K562 (cell line): ENCODE measurements around the gene IFT122. TPM values are rescaled to one million over a fixed set of nuclear protein-coding genes. Genes with fewer than 3 reads are reported as not detected.

Source experiments
- ARNT ChIP-seq, 2 experiments: fragments of 450-650 bp; IDR thresholded peaks; 2 replicates each; pipeline ENCODE4 v1.6.1; 2016; ENCODE audit warnings: mild to moderate bottlenecking in 1 of 2
- BRCA1 ChIP-seq, 2 experiments: fragments of 450-650 bp in 1 of 2; sonication (generic) in 1 of 2; formaldehyde crosslinking in 1 of 2; IDR thresholded peaks; 2 replicates each; pipeline versions ENCODE4 v1.5.0 to v1.6.1; 2017 to 2020; ENCODE audit warnings: mild to moderate bottlenecking in 1 of 2, missing genetic modification reagents in 1 of 2
- CBFA2T3 ChIP-seq: fragments of 450-650 bp; IDR thresholded peaks from 2 replicates; pipeline ENCODE4 v1.6.1; 2017
- ETV5 ChIP-seq: sonication (generic); formaldehyde crosslinking; IDR thresholded peaks from 2 replicates; pipeline ENCODE4 v1.4.0; 2020; ENCODE audit warnings: low read depth, mild to moderate bottlenecking, missing genetic modification reagents
- FOSL1 ChIP-seq: fragments of 200-800 bp; sonication (Bioruptor generic); conservative IDR thresholded peaks from 2 replicates; pipeline ENCODE4 v1.6.1; 2016; ENCODE audit warnings: missing genetic modification characterization, missing compliant biosample characterization
- FOXK2 ChIP-seq, 2 experiments: fragments of 450-650 bp; IDR thresholded peaks in 1 of 2; conservative IDR thresholded peaks in 1 of 2; 2 replicates each; pipeline ENCODE4 v1.6.1; 2016; ENCODE audit warnings: low read depth in 2 of 2, mild to moderate bottlenecking in 1 of 2
- LCOR ChIP-seq: sonication (generic); formaldehyde crosslinking; IDR thresholded peaks from 2 replicates; pipeline ENCODE4 v1.8.0; 2022; ENCODE audit warnings: mild to moderate bottlenecking, missing genetic modification reagents
- NELFE ChIP-seq: IDR thresholded peaks from 2 replicates; pipeline ENCODE4 v1.6.1; 2011; ENCODE audit warnings: mild to moderate bottlenecking; ENCODE audit not compliant: insufficient read depth, insufficient read length
- POLR2AphosphoS5 ChIP-seq: IDR thresholded peaks from 2 replicates; pipeline ENCODE4 v1.6.1; 2011; ENCODE audit warnings: mild to moderate bottlenecking, low read depth, low read length, moderate library complexity; ENCODE audit not compliant: control insufficient read depth, insufficient read depth
- RAD21 ChIP-seq, 2 experiments: fragments of 250-450 bp in 1 of 2; fragments of 450-650 bp in 1 of 2; sonication (Bioruptor Pico) in 1 of 2; formaldehyde crosslinking in 1 of 2; IDR thresholded peaks in 1 of 2; conservative IDR thresholded peaks in 1 of 2; 2 replicates each; pipeline versions ENCODE4 v1.4.0 to v1.8.0; 2020 to 2022; ENCODE audit warnings: mild to moderate bottlenecking in 2 of 2, moderate library complexity in 1 of 2
- RBBP5 ChIP-seq: fragments of 200-600 bp; sonication (generic); IDR thresholded peaks from 2 replicates; pipeline ENCODE4 v1.6.1; 2012; ENCODE audit warnings: borderline replicate concordance, mild to moderate bottlenecking, low read length, control low read depth, inconsistent platforms; ENCODE audit not compliant: insufficient read depth, poor library complexity, severe bottlenecking
- RBM15 ChIP-seq: fragments of 200-400 bp; formaldehyde crosslinking; IDR thresholded peaks from 2 replicates; pipeline ENCODE4 v1.6.1; 2018; ENCODE audit warnings: mild to moderate bottlenecking, low read length, moderate library complexity; ENCODE audit not compliant: insufficient read depth
- SIX5 ChIP-seq, 2 experiments: IDR thresholded peaks; 2 replicates each; pipeline ENCODE4 v1.6.1; 2011; ENCODE audit warnings: low read length in 2 of 2, borderline replicate concordance in 1 of 2, low read depth in 1 of 2, mild to moderate bottlenecking in 1 of 2, moderate library complexity in 1 of 2; ENCODE audit not compliant: insufficient read depth in 1 of 2
- TEAD4 ChIP-seq, 2 experiments: sonication (generic) in 1 of 2; formaldehyde crosslinking in 1 of 2; IDR thresholded peaks; 2 replicates each; pipeline versions ENCODE4 v1.6.1 to v1.8.0; 2012 to 2022; ENCODE audit warnings: borderline replicate concordance in 1 of 2, inconsistent platforms in 1 of 2, low read length in 1 of 2, mild to moderate bottlenecking in 1 of 2, missing genetic modification reagents in 1 of 2
- ZBTB1 ChIP-seq: sonication (generic); formaldehyde crosslinking; IDR thresholded peaks from 2 replicates; pipeline ENCODE4 v1.8.1; 2023; ENCODE audit warnings: missing genetic modification reagents, low read depth, mild to moderate bottlenecking, borderline replicate concordance
- ZBTB33 ChIP-seq: sonication (generic); formaldehyde crosslinking; IDR thresholded peaks from 2 replicates; pipeline ENCODE4 v1.8.1; 2023; ENCODE audit warnings: mild to moderate bottlenecking, missing genetic modification reagents
- ZFX ChIP-seq: sonication (generic); formaldehyde crosslinking; IDR thresholded peaks from 2 replicates; pipeline ENCODE4 v1.8.0; 2022; ENCODE audit warnings: mild to moderate bottlenecking, missing genetic modification reagents, moderate library complexity
- ZNF143 ChIP-seq: sonication (generic); formaldehyde crosslinking; IDR thresholded peaks from 2 replicates; pipeline ENCODE4 v1.9.0; 2022; ENCODE audit warnings: mild to moderate bottlenecking, missing genetic modification reagents
- ZNF174 ChIP-seq: fragments of 250-450 bp; sonication (Bioruptor Pico); IDR thresholded peaks from 2 replicates; pipeline ENCODE4 v1.4.0; 2020; ENCODE audit warnings: mild to moderate bottlenecking
- ZNF217 ChIP-seq: sonication (generic); formaldehyde crosslinking; IDR thresholded peaks from 2 replicates; pipeline ENCODE4 v1.8.0; 2022; ENCODE audit warnings: mild to moderate bottlenecking, missing genetic modification reagents
- ZNF280B ChIP-seq: fragments of 250-450 bp; sonication (Bioruptor Pico); IDR thresholded peaks from 2 replicates; pipeline ENCODE4 v1.5.1; 2021; ENCODE audit warnings: mild to moderate bottlenecking
- ZNF347 ChIP-seq: fragments of 450-650 bp; formaldehyde crosslinking; IDR thresholded peaks from 2 replicates; pipeline ENCODE4 v1.4.0; 2020; ENCODE audit warnings: low read depth, mild to moderate bottlenecking, moderate library complexity
- polyA plus RNA-seq, 8 experiments: library from polyadenylated mRNA; depleted of rRNA in 4 of 8; stranded (reverse) in 5 of 8; unstranded in 3 of 8; fragments of >200 nt; fragmentation: Nextera tagmentation in 2 of 8; fragmentation: Illumina TruSeq in 1 of 8; extraction: Ambion mirVana in 2 of 8; extraction: Trizol in 1 of 8; gene quantifications; 2 replicates each; pipeline versions ENCODE4 v1.2.1 to v1.2.3, GENCODE V29; 2011 to 2014; ENCODE audit warnings: inconsistent platforms in 1 of 8, missing spikeins in 1 of 8
- total RNA-seq, 7 experiments: library from RNA; depleted of rRNA in 6 of 7; stranded (reverse); fragments of >200 nt in 6 of 7; fragmentation: Illumina TruSeq in 2 of 7; extraction: Trizol in 2 of 7; gene quantifications; 2 replicates each; pipeline versions ENCODE4 v1.2.1 to v1.2.3, GENCODE V29; 2011 to 2021; ENCODE audit warnings: low replicate concordance in 1 of 7

IFT122 gene
- total and polyA plus RNA-seq, 9 of the 15 experiments (the other 6 are each of a cell fraction or from before 2014, with no cell fraction given), result 2.4 to 11.5 (median 7.7) TPM

DNA sequence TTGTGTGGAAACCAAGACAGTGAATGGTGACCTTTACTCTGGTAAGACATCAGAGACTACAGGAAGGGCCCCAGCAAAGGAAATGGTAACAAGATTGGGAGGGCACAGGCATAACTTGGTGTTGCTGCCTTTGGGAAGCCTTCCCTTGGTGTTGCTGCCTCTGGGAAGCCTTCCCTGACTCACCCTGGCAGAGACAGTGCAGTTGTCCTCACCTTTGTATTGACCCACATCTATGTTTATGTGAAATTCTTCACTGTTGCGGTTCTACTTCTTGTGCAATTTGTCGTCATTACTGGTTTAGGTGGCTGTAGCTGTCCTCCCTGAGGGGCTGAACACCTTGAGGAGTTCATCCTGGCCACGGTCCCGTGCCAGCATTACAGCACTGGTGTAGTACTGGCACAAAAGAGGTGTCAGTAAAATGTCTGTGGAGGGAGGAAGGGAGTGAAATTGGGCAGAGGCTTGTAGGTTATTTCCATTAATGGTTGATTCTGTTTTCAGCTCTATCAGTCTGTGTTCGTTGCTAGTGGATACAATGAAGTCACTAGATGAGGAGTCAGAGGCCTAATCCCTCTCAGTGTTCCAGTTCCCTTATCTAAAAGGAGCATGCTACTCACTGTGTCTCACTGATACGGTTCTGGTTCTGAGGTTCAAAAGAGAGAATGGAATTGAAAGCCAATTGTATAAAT is 21.6 kb downstream of the IFT122 start (continued):
- peak; percentile 97 for TF ChIP-seq POLR2AphosphoS5
- TF ChIP-seq CBFA2T3, result peak; percentile 97
- TF ChIP-seq LCOR, result 0 out of 2 replicates have a peak, but pooled peaks have one; percentile 23
- no peak for TF ChIP-seq SIX5 (IDR thresholded peaks at IDR 0.05; ENCODE audit: borderline replicate concordance in 1 of 2, insufficient read depth in 1 of 2, low read depth in 1 of 2, low read length in 2 of 2)
- TF ChIP-seq ZNF217 (CRISPR knock-in tag), result no peak
- TF ChIP-seq FOXK2 (conservative IDR thresholded peaks at IDR 0.05 in 1 of 2, IDR thresholded peaks at IDR 0.05 in 1 of 2; ENCODE audit: low read depth in 2 of 2), result peak in 1 of 2 experiments; percentile 49; a peak in 2 of 4 replicates
- no peak for TF ChIP-seq BRCA1 (IDR thresholded peaks at IDR 0.05)
- no peak for TF ChIP-seq BRCA1 (CRISPR knock-in tag; IDR thresholded peaks at IDR 0.05)
- TF ChIP-seq ARNT (IDR thresholded peaks at IDR 0.05), result peak in 1 of 2 experiments; percentile 59; a peak in 1 of 4 replicates
- TF ChIP-seq ZBTB33, result no peak
- TF ChIP-seq ZBTB1 (CRISPR knock-in tag), result no peak
- no peak for TF ChIP-seq ZNF280B (CRISPR knock-in tag)
- TF ChIP-seq ZNF143, result no peak
- TF ChIP-seq RBM15, result no peak
- TF ChIP-seq TEAD4 (IDR thresholded peaks at IDR 0.05; ENCODE audit: low read length), result peak; percentile 98
- TF ChIP-seq TEAD4 (CRISPR knock-in tag; IDR thresholded peaks at IDR 0.05; ENCODE audit: borderline replicate concordance), result no peak
- TF ChIP-seq FOSL1 (tag), result peak; percentile 84
- TF ChIP-seq ZNF347 (CRISPR knock-in tag), result no peak
- no peak for TF ChIP-seq RBBP5
- no peak for TF ChIP-seq ETV5 (CRISPR knock-in tag)
- no peak for TF ChIP-seq ZNF174 (CRISPR knock-in tag)
- no peak for TF ChIP-seq NELFE
- TF ChIP-seq RAD21 (CRISPR knock-in tag; conservative IDR thresholded peaks at IDR 0.05 in 1 of 2, IDR thresholded peaks at IDR 0.05 in 1 of 2), result no peak
- TF ChIP-seq ZFX, result 0 out of 2 replicates have a peak, but pooled peaks have one; percentile 25
